Suppressor macrophage treated with lipopolysaccharide for 1 hour (primary cell): ENCODE data around the gene ZNF783.
"Not testable (repeated sequence)": the region's sequence is repeated elsewhere in the genome, so short reads cannot be mapped to it uniquely, and the experiment has no call there.

Source experiments
- DNase-seq, 3 donors: peaks; one replicate each; pipeline ENCODE4 v3.0.0-alpha.2; 2020 to 2022

Gene ZNF783

GRCh38 chr7:149241696-149242095, 20.3 kb upstream of the ZNF783 start:
- no peak for DNase-seq

- DNase-seq = peak; percentile 28 to 53 (median 34)
Observed at GRCh38 chr7:149245244-149245643, 16.8 kb upstream of the ZNF783 start.

- DNase-seq = no peak
Observed at GRCh38 chr7:149245744-149246143, 16.3 kb upstream of the ZNF783 start.

- no peak for DNase-seq
Observed at GRCh38 chr7:149248777-149249176, 13.2 kb upstream of the ZNF783 start.

- DNase-seq = not testable (repeated sequence)
Observed at GRCh38 chr7:149250151-149250550, 11.8 kb upstream of the ZNF783 start.

- DNase-seq = not testable (repeated sequence)
Observed at GRCh38 chr7:149251518-149251917, 10.5 kb upstream of the ZNF783 start.

DNA sequence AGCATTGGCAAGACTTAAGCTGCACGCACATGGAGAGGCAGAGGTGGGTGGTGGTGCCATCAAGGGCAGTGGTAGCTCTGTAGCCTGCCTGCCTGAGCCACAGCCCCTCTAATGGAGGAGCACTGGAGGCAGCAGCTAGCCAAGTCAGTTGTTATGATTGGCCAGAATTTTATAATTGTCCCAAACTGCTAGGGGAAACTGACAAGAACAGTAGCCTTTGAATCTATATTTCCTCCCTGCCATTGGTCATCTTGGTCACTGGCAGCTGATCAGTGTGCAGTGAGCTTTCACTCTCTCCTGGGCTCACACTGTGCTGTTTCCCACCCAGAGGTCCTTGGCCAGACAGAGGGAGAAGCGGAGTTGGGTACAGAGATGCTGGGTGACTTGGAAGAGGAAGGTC, 9.6 kb upstream of the ZNF783 start:
- no peak for DNase-seq

- DNase-seq = no peak
Observed at GRCh38 chr7:149253665-149254064, 8.3 kb upstream of the ZNF783 start.

DNA sequence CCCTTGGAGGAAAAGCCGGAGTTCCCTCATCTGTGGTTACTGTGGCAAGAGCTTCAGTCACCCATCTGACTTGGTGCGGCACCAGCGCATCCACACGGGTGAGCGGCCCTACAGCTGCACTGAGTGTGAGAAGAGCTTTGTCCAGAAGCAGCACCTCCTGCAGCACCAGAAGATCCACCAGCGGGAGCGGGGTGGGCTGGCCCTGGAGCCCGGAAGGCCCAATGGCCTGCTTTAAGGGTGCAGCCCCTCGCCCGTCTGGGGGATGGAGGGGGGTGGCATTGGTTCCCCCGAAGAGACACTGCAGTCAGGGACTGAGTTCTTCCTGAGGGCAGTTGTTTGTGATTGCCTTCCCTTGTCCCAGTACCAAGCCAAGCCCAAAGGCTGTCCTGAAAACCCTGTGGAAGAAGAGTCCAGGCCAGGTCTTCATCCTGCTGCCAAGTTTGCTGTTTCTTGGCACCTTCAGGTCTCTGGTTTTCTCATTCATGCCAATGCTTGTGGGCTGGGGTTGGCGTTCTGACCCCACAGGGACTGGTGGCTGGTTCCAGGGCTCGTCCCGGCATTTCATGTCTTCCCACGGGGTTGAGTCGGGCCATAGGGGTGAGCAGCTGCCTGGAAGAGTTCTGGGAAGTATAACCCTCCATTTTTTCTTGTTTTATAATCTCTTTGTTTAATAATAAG, 7.7 kb upstream of the ZNF783 start:
- DNase-seq = no peak

- DNase-seq = no peak
Observed at GRCh38 chr7:149255174-149255573, 6.8 kb upstream of the ZNF783 start.

GRCh38 chr7:149256568-149256967, 5.4 kb upstream of the ZNF783 start:
- DNase-seq = no peak

- DNase-seq = no peak
Observed at GRCh38 chr7:149257146-149257545, 4.8 kb upstream of the ZNF783 start.

DNA sequence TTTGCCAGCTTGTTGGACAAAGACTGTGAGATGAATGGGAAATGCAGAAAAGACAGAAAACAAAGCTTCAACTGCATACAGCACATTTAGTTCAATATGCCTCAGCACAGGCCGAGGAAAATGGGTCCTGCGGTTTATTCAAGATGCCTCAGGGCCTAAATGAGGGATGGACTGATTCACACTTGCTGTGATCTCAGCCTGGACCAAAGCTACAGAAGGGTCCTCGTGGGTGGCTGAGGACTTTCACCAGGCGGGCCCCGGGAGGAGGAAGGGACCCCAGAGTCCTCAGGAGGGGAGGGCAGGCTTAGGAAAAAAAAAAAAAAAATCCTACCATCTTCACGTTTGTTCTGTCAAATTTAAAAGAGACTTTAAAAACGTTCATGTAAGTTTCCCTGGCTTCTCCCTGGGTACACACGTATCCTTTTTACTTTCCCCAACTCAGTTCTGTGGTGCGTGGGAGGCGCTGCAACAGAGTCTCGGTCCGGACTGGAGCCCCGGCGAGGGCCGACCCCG, 624 bp upstream of the ZNF783 start:
- peak; percentile 37 to 40 (median 40) for DNase-seq

DNA sequence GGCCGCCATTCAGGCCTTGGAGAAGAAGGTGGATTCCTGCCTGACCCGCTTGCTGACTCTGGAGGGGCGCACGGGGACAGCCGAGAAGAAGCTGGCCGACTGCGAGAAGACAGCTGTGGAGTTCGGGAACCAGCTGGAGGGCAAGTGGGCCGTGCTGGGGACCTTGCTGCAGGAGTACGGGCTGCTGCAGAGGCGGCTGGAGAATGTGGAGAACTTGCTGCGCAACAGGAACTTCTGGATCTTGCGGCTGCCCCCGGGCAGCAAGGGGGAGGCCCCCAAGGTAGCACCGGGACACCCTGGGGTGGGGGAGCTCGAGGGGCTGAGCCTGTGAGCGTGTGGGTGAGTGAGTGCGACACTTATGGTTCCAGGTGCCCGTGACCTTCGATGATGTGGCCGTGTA, 4.5 kb downstream of the ZNF783 start:
- no peak for DNase-seq

DNA sequence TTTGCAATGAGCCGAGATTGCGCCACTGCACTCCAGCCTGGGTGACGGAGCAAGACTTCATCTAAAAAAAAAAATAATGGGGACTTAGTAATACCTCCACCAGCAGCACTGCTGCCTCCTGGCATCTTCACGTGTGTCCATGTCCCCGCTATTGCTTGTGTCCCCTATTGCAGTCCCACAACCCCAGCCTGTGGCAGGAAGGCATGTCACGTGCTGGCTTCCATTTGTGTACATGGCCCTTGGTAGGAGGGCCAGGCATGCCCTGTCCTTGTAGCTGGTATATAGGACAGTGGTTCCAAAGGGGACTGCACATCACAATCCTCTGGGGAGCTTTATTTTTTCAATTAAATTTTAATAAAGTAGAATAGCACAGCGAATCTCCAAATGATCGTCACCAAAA, 5.7 kb downstream of the ZNF783 start:
- DNase-seq = no peak

DNA sequence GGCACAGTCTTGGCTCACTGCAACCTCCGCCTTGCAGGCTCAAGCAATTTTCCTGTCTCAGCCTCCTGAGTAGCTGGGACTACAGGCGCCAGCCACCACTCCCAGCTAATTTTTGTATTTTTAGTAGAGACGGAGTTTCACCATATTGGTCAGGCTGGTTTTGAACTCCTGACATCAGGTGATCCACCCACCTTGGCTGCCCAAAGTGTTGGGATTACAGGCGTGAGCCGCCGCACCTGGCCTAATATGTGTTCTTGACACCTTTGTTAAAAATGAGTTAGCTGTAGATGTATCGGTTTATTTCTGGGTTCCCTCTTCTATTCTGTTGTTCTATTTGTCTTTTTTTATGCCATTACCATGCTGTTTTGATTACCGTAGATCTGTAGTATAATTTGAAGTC, 12.4 kb downstream of the ZNF783 start:
- DNase-seq = not testable (repeated sequence)

DNA sequence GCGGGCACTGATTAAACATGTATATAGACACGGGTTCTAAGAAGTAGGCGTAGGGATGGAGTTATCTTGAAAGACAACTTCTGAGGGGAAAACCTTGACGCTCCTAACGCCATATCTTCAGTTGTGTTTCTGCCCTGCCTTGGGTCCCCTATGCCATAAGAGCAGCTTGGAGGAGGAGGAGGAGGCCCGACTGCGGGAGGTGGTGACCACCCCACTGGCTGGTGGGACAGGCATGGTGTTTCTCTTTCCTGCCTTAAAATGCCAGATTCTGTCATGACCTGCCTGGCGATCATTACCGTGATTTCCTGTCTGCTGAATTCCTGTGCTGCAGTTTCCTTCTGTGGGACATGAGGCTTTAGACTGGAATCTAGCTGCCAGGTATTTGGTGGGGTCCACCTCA, 15.9 kb downstream of the ZNF783 start:
- DNase-seq = no peak

DNA sequence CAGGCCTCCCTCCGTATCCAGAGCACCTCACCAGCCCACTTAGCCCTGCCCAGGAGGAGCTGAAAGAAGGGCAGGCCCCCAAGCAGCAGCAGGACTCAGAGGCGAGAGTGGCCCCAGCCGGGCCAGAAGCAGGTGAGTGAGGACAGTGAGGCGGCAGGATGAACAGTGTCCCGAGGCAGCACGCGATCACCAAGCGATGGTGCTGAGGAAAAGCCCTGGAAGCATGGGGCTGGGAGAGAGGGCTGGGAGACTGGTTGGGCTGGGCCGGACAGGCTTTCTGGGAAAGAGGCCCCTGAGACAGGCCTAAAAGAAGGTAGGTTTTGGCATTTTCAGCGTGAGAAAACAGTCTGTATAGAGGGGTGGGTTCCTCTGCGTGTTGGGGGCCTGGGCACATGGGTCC, 16.4 kb downstream of the ZNF783 start:
- no peak for DNase-seq

DNA sequence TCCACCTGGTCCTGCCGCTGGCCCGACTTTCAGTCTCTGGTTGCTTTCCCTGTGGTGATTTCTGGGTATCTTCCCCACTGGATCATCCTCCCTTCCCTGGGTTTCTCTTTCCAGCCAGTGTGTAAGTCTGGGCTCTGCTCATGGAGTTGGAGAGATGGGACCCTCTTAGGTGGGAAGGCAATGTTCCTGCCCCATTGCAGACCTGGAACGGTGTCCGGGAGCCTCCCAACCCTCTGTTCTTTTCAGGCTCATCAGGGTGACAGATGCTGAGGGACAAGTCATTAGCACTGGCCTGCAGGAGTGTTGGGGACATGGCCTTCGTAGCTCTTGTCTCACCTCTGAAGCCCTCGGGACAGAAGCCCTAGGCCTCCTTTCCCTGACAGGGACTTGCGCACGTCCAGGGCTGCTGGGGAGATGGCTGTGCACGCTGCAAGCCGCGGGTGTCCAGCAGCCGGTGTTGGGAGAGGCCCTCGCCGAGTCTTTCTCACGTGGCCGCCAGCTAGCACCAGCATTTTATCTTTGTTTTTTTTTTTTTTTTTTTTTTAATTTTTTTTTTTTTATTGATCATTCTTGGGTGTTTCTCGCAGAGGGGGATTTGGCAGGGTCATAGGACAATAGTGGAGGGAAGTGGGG, 17.2 kb downstream of the ZNF783 start:
- DNase-seq = no peak

GRCh38 chr7:149280151-149280550, 18.2 kb downstream of the ZNF783 start:
- DNase-seq = no peak

DNA sequence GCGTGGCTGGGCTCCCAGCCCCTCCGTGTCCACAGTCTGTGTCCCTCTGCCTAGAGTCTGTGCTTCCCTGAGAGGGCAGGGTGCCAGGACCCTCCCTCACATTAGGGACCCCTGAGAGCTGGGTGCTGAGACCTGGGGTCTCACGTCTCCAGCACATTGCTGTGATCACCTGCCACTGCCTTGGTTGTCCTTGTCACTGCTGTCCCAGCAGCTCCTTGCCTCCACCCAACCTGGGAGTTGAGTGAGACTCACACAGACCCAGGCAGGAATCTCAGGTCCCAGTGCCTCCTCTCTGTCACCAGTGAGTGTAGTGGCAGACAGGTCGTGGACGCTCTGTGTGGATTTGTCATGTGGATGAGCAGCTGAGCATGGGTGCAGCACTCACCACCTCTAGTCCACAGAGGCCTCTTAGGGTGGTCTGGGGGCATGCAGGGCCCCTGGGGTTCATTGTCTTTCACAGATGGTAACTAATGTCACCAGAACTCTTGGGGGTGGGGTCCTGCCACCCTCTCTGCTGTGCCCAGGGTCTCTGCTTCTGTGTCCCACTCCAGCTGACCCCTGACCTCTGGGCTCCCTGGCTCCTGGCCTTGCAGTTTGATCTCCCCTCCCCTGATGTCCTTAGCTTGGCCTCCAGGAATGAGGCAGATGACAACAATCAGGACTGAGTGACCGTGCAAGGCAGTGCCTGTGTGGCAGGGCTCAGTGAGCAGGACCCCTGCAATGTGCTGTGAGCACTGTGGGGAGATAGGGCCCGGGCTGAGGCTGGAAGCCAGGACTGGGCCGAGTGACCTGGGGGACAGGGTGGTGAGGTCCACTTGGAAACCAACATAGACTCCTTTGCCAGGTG, 18.9 kb downstream of the ZNF783 start:
- DNase-seq = no peak

DNA sequence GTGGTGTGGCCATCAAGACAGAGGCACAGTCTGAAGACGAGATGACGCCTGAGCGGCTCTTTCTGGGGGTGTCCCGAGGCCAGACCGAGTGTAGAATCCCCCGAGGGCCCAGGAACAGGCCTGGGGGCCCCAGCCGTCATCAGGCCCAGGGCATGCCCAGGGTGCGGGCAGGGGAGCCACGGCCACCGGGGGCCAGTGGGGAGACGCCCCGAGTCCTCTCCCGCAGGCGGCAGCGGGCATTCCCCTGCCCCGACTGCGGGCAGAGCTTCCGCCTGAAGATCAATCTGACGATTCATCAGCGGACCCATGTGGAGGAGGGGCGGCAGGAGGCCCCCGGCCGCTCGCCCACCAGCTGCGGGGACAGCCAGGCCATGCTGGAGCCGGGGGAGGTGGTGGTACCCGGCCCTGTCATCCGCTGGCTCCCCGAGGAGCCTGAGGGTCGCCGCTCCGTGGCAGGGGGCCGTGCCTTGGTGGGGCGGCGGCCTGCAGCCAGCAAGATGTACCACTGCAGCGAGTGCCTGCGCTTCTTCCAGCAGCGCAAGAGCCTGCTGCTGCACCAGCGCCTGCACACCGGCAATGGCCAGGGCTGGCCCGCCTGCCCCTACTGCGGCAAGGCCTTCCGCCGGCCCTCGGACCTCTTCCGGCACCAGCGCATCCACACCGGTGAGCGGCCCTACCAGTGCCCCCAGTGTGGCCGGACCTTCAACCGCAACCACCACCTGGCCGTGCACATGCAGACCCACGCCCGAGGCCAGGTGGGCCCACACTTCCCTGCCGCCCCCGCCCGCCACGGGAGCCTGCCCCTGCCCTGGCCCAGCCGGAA, 19.7 kb downstream of the ZNF783 start:
- DNase-seq = no peak

- DNase-seq = no peak
Observed at GRCh38 chr7:149282331-149282655, 20.3 kb downstream of the ZNF783 start.
